Activated CD4-positive, alpha-beta T cell treated with anti-CD3 and anti-CD28 coated beads for 36 hours (primary cell): ENCODE measurements around the gene ACER3. TPM values are rescaled to one million over a fixed set of nuclear protein-coding genes. Genes with fewer than 3 reads are reported as not detected.

Experiments used
- ATAC-seq: fragments of 200-7000 bp; cut with Tn5 transposase; one replicate; pipeline ENCODE4 v1.10.0; 2021; ENCODE audit warnings: mild to moderate bottlenecking, moderate library complexity
- CTCF ChIA-PET: fragments of 350-600 bp; sonication (Branson Sonifier 250); formaldehyde crosslinking; loops from one replicate; lab custom pipeline; 2021; ENCODE audit warnings: antibody characterized with exemption; lab: Charles Lee
- POLR2A ChIA-PET: fragments of 350-600 bp; sonication (Branson Sonifier 250); formaldehyde crosslinking; loops from one replicate; lab custom pipeline; 2021; ENCODE audit warnings: antibody characterized with exemption, inconsistent platforms; lab: Charles Lee
- DNase-seq: peaks from one replicate; pipeline ENCODE4 v3.0.0-alpha.2; 2020
- H3K27ac Mint-ChIP-seq: one replicate; pipeline ENCODE4 v1.8.0; 2021; ENCODE audit warnings: mixed read lengths
- H3K27me3 Mint-ChIP-seq: one replicate; pipeline ENCODE4 v1.8.0; 2021; ENCODE audit warnings: mixed read lengths
- H3K36me3 Mint-ChIP-seq: one replicate; pipeline ENCODE4 v1.8.0; 2021; ENCODE audit warnings: low read depth, mixed read lengths
- H3K4me1 Mint-ChIP-seq: one replicate; pipeline ENCODE4 v1.8.0; 2021; ENCODE audit warnings: mixed read lengths
- H3K4me3 Mint-ChIP-seq: one replicate; pipeline ENCODE4 v1.8.0; 2021; ENCODE audit warnings: mild to moderate bottlenecking, moderate library complexity, mixed read lengths
- H3K9me3 Mint-ChIP-seq: one replicate; pipeline ENCODE4 v1.8.0; 2021; ENCODE audit warnings: low read depth, mixed read lengths
- intact Hi-C, 2 experiments: fragments of 100-400 bp; cut with DNase I in 1 of 2; cut with micrococcal nuclease in 1 of 2; formaldehyde crosslinking; loops; one replicate each; pipeline versions ENCODE4 v1.14.2 to v1.15.1; 2022 to 2024; cut with DNase I, micrococcal nuclease
- total RNA-seq, 2 experiments: library from RNA; stranded (reverse); gene quantifications; one replicate each; pipeline ENCODE4 v1.2.3, GENCODE V29; 2021

ACER3 gene
- total RNA-seq, 2 experiments from 2014 or later = 8.9 to 10.3 TPM

- ATAC-seq = no peak
- intact Hi-C loops = no loop called here
- H3K9me3 Mint-ChIP-seq = no peaks in the 10 kb centered on the region
- no peaks in the 10 kb centered on the region for H3K36me3 Mint-ChIP-seq
- ChIA-PET POLR2A (no interaction called here), CTCF (interaction anchor here (0.6 to 2.4 kb wide), 2 partner anchors 22 to 619 kb away, joined by 3 to 7 read pairs; no protein-coding TSS in a partner anchor)
- no peak overlapping the region for H3K27ac Mint-ChIP-seq
- no peak for DNase-seq
- H3K27me3 Mint-ChIP-seq = no peaks in the 10 kb centered on the region
- H3K4me1 Mint-ChIP-seq = peaks cover 19% of the 10 kb centered on the region
- H3K4me3 Mint-ChIP-seq = no peak overlapping the region
Observed at GRCh38 chr11:77069336-77069968, 208.7 kb downstream of the ACER3 start.

DNA sequence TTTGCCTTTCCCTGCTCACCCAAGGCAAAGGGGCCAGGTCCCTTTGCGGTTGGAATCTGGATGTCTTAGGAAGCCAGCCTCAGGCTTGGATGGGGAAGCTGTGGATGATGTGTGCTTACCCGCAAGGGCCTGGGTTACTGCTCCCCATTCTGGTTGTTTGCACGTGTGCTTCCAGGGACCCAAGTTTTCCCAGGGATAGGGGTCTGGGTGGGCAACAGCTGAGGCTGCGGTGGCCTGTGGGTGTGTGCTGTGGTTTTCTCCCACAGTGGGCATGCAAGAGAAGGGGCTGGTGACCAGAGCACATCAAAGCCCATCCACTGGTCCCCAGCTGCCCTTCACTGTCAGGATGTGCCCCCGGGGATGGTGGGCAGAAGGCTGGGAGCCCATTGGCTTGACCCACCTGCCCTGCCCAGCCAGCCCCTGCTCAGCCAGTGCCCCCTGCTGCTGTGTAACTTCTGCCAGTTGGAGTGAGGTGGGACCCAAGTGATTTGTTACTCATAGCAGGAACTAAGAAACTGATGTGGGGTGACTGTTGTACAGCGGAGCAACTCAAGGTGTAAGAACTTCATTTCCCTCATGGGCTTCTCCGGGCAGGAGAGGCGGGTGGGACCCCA, 209.4 kb downstream of the ACER3 start:
- POLR2A ChIA-PET = no interaction called here
- no peak for ATAC-seq
- CTCF ChIA-PET = interaction anchor here (0.6 to 2.4 kb wide), 2 partner anchors 22 to 619 kb away, joined by 3 to 7 read pairs; no protein-coding TSS in a partner anchor
- Mint-ChIP-seq H3K36me3 (no peaks in the 10 kb centered on the region), H3K4me1 (peaks cover 19% of the 10 kb centered on the region), H3K27ac (no peak overlapping the region), H3K4me3 (no peak overlapping the region), H3K27me3 (no peaks in the 10 kb centered on the region), H3K9me3 (no peaks in the 10 kb centered on the region)
- no peak for DNase-seq
- intact Hi-C loops = no loop called here

DNA sequence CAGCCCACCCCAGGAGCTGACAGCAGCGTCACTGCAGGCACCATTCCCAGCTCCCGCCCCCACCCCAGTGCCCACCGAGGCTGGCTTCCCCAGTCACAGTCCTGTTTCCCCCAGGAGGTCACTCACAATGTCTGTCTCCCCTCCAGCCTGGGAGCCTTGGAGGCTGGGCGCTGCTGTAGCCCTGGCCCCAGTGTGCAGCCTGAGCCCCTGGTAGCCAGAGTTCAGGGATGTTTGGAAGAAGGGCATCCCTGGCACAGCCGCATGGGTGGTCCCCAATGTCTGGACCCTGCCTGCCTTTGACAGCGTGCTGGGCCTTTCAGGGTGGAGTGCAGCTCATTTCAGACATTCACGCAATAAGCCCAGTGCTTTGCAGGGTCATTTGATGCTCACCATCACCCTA, 210.4 kb downstream of the ACER3 start:
- no peak for ATAC-seq
- H3K4me1 Mint-ChIP-seq = peaks cover 15% of the 10 kb centered on the region
- no peaks in the 10 kb centered on the region for H3K36me3 Mint-ChIP-seq
- intact Hi-C loops = no loop called here
- H3K27ac Mint-ChIP-seq = no peak overlapping the region
- DNase-seq = no peak
- ChIA-PET CTCF (no interaction called here), POLR2A (no interaction called here)
- H3K4me3 Mint-ChIP-seq = no peak overlapping the region
- no peaks in the 10 kb centered on the region for H3K9me3 Mint-ChIP-seq
- no peaks in the 10 kb centered on the region for H3K27me3 Mint-ChIP-seq

- peaks cover 15% of the 10 kb centered on the region for H3K4me1 Mint-ChIP-seq
- H3K36me3 Mint-ChIP-seq = no peaks in the 10 kb centered on the region
- CTCF ChIA-PET = no interaction called here
- no peaks in the 10 kb centered on the region for H3K27me3 Mint-ChIP-seq
- POLR2A ChIA-PET = no interaction called here
- intact Hi-C loops = no loop called here
- H3K9me3 Mint-ChIP-seq = no peaks in the 10 kb centered on the region
- no peak for ATAC-seq
- H3K4me3 Mint-ChIP-seq = no peak overlapping the region
- H3K27ac Mint-ChIP-seq = no peak overlapping the region
- no peak for DNase-seq
Observed at GRCh38 chr11:77071671-77072605, 211.2 kb downstream of the ACER3 start.

- CTCF ChIA-PET = interaction anchor here (1.1 to 2.1 kb wide), 2 partner anchors 25 to 27 kb away, joined by 3 to 6 read pairs; no protein-coding TSS in a partner anchor
- Mint-ChIP-seq H3K27ac (no peak overlapping the region), H3K4me1 (peaks cover 15% of the 10 kb centered on the region)
Observed at GRCh38 chr11:77072851-77073327, 212.2 kb downstream of the ACER3 start.

GRCh38 chr11:77073328-77074001, 212.7 kb downstream of the ACER3 start:
- Mint-ChIP-seq H3K27ac (no peak overlapping the region), H3K36me3 (no peaks in the 10 kb centered on the region), H3K4me3 (no peak overlapping the region), H3K4me1 (peaks cover 15% of the 10 kb centered on the region), H3K27me3 (no peaks in the 10 kb centered on the region), H3K9me3 (no peaks in the 10 kb centered on the region)
- ATAC-seq (no peak), DNase-seq (no peak)
- intact Hi-C loops = no loop called here
- ChIA-PET CTCF (interaction anchor here (1.1 to 2.1 kb wide), 2 partner anchors 26 to 28 kb away, joined by 3 to 6 read pairs; no protein-coding TSS in a partner anchor), POLR2A (no interaction called here)

More at GRCh38 chr11:77072851-77073327, 212.2 kb downstream of the ACER3 start:
- DNase-seq (peak; percentile 18), ATAC-seq (peak; percentile 55)
- POLR2A ChIA-PET = no interaction called here
- intact Hi-C loops = no loop called here
- H3K36me3 Mint-ChIP-seq = no peaks in the 10 kb centered on the region
- H3K27me3 Mint-ChIP-seq = no peaks in the 10 kb centered on the region
- H3K4me3 Mint-ChIP-seq = no peak overlapping the region
- no peaks in the 10 kb centered on the region for H3K9me3 Mint-ChIP-seq

- Mint-ChIP-seq H3K9me3 (no peaks in the 10 kb centered on the region), H3K27me3 (no peaks in the 10 kb centered on the region), H3K27ac (no peak overlapping the region), H3K4me3 (no peak overlapping the region), H3K36me3 (no peaks in the 10 kb centered on the region), H3K4me1 (peaks cover 15% of the 10 kb centered on the region)
- intact Hi-C loops = no loop called here
- ChIA-PET CTCF (interaction anchor here (2.1 kb wide), 1 partner anchor 29 kb away, joined by 6 read pairs; no protein-coding TSS in a partner anchor), POLR2A (no interaction called here)
- no peak for ATAC-seq
- no peak for DNase-seq
Observed at GRCh38 chr11:77074205-77074604, 213.5 kb downstream of the ACER3 start.

DNA sequence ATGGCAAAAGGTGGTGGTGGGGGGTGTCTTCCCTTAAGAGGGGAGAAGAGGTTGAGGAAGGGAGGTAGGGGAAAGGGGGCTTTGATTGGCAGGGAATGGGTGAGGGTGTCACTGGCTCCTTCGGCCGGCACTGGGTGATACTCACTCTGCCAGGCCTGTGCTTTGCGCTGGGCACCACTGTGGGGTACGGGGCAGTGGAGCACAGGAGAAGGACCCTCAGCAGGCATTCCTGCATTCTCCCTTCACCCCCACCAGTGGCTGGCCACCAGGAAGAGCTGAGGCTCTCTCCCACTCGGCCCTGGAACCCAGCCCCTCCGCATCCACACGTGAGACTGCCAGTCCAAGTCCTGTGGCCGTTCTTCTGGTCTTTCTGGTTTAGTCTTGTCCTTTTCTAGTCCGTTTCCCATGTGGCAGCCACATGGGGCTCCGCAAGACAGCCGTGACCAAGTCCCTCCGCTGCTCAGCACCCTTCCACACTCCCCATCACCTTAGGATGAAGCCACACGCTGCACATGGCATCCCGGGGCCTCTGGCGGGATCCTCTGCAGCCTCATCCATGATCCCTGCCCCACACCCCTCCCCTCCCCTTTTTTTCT, 214.0 kb downstream of the ACER3 start:
- POLR2A ChIA-PET = no interaction called here

GRCh38 chr11:77075425-77075905, 214.7 kb downstream of the ACER3 start:
- POLR2A ChIA-PET = interaction anchor here (0.6 kb wide), 1 partner anchor 1652 kb away, joined by 3 read pairs; no protein-coding TSS in a partner anchor
- H3K4me3 Mint-ChIP-seq = no peak overlapping the region
- no peak overlapping the region for H3K27ac Mint-ChIP-seq
- intact Hi-C loops = no loop called here
- peaks cover 15% of the 10 kb centered on the region for H3K4me1 Mint-ChIP-seq
- CTCF ChIA-PET = interaction anchor here (0.6 kb wide), 1 partner anchor 17 kb away, joined by 3 read pairs; no protein-coding TSS in a partner anchor
- DNase-seq = no peak
- H3K27me3 Mint-ChIP-seq = no peaks in the 10 kb centered on the region
- no peaks in the 10 kb centered on the region for H3K36me3 Mint-ChIP-seq
- ATAC-seq = no peak
- no peaks in the 10 kb centered on the region for H3K9me3 Mint-ChIP-seq

More for the DNA sequence above, 214.0 kb downstream of the ACER3 start:
- Mint-ChIP-seq H3K27me3 (no peaks in the 10 kb centered on the region), H3K4me1 (peaks cover 15% of the 10 kb centered on the region), H3K4me3 (no peak overlapping the region), H3K27ac (no peak overlapping the region), H3K36me3 (no peaks in the 10 kb centered on the region), H3K9me3 (no peaks in the 10 kb centered on the region)
- intact Hi-C loops = no loop called here
- CTCF ChIA-PET = interaction anchor here (2.1 kb wide), 1 partner anchor 29 kb away, joined by 6 read pairs; no protein-coding TSS in a partner anchor
- ATAC-seq (no peak), DNase-seq (no peak)
